Esophagus muscularis mucosa (tissue), 4 donors: Measurements from ENCODE around the gene IDNK. TPM values are rescaled to one million over a fixed set of nuclear protein-coding genes. Genes with fewer than 3 reads are reported as not detected.
A peak's percentile ranks its signal among the peaks of the same experiment; 100 is the strongest.

Experiments
- DNase-seq: peaks from one replicate; pipeline ENCODE4 v3.0.0-alpha.2; 2017; ENCODE audit errors: extremely low spot score
- H3K27ac ChIP-seq, 4 donors: fragments of 200-600 bp; sonication (generic); replicated peaks in 1 of 4; 1 replicate in 3 of 4; 2 replicates in 1 of 4; pipeline ENCODE4 v1.5.1; 2016 to 2019; ENCODE audit warnings: mild to moderate bottlenecking in 1 of 4
- H3K27me3 ChIP-seq, 4 donors: fragments of 200-600 bp; sonication (generic); one replicate each; pipeline versions ENCODE4 v1.5.1 to v1.6.0; 2016 to 2019
- H3K36me3 ChIP-seq, 4 donors: fragments of 200-600 bp; sonication (generic); one replicate each; pipeline ENCODE4 v1.5.1; 2016 to 2019
- H3K4me1 ChIP-seq, 4 donors: fragments of 200-600 bp; sonication (generic); one replicate each; pipeline ENCODE4 v1.5.1; 2016 to 2019
- H3K4me3 ChIP-seq, 4 donors: fragments of 200-600 bp; sonication (generic); 1 replicate in 2 of 4; 2 replicates in 2 of 4; pipeline ENCODE4 v1.5.1; 2016 to 2019; ENCODE audit warnings: mild to moderate bottlenecking in 4 of 4, moderate library complexity in 1 of 4
- H3K9me3 ChIP-seq, 4 donors: fragments of 200-600 bp; sonication (generic); 1 replicate in 3 of 4; 2 replicates in 1 of 4; pipeline ENCODE4 v1.5.1; 2016 to 2019
- CTCF ChIP-seq, 3 experiments: fragments of 200-600 bp in 2 of 3; fragments of 450-650 bp in 1 of 3; sonication (generic) in 2 of 3; IDR thresholded peaks; one replicate each; pipeline ENCODE4 v1.5.1; 2017 to 2019; ENCODE audit warnings: antibody characterized with exemption in 3 of 3, mild to moderate bottlenecking in 2 of 3, moderate library complexity in 1 of 3
- EP300 ChIP-seq: sonication (generic); formaldehyde crosslinking; IDR thresholded peaks from one replicate; pipeline ENCODE4 v1.6.1; 2017; ENCODE audit warnings: antibody characterized with exemption
- POLR2A ChIP-seq: fragments of 450-650 bp; IDR thresholded peaks from one replicate; pipeline ENCODE4 v1.6.1; 2017; ENCODE audit warnings: antibody characterized with exemption, moderate library complexity, mild to moderate bottlenecking, low read depth
- POLR2AphosphoS5 ChIP-seq, 2 donors: sonication (generic); formaldehyde crosslinking; IDR thresholded peaks; one replicate each; pipeline ENCODE4 v1.6.1; 2017; ENCODE audit warnings: antibody characterized with exemption in 2 of 2
- WGBS: methylation state at CpG from one replicate; pipeline ENCODE4 v1.1.5; 2018; 5-methylcytosine and 5-hydroxymethylcytosine counted together
- intact Hi-C: fragments of 100-400 bp; cut with DNase I; formaldehyde crosslinking; loops from one replicate; pipeline ENCODE4 v1.15.1; 2023
- total RNA-seq, 4 donors: library from RNA; depleted of rRNA; stranded (reverse); fragments of >200 nt; gene quantifications; one replicate each; pipeline versions ENCODE4 v1.1.0 to v1.2.1, GENCODE V29; 2016

The IDNK gene
- total RNA-seq, 4 donors from 2014 or later = 4.6 to 9.3 (median 5.9) TPM

- no peak for DNase-seq
- 85% methylated on average over 1 of the region's 1 CpG for WGBS
- H3K4me1 ChIP-seq = peaks cover 0 to 5% (median 4%) of the 10 kb centered on the region in 4 donors
- TF ChIP-seq POLR2A (no peak), CTCF (IDR thresholded peaks at IDR 0.05) (no peak), POLR2AphosphoS5 (IDR thresholded peaks at IDR 0.05) (no peak)
- no peak overlapping the region for H3K4me3 ChIP-seq
- H3K27me3 ChIP-seq = no peaks in the 10 kb centered on the region
- no peaks in the 10 kb centered on the region for H3K36me3 ChIP-seq
- H3K27ac ChIP-seq = no peak overlapping the region
- intact Hi-C loops = no loop called here
- no peaks in the 10 kb centered on the region for H3K9me3 ChIP-seq
Measured at GRCh38 chr9:83617299-83617698, 5.6 kb upstream of the IDNK start.

GRCh38 chr9:83620841-83621636 lies 1.9 kb upstream of the IDNK start:
- Histone ChIP-seq H3K27ac (no peak overlapping the region), H3K27me3 (no peaks in the 10 kb centered on the region), H3K4me1 (peaks cover 6 to 19% (median 15%) of the 10 kb centered on the region in 4 donors), H3K4me3 (no peak overlapping the region), H3K9me3 (no peaks in the 10 kb centered on the region), H3K36me3 (no peaks in the 10 kb centered on the region)
- whole genome bisulfite sequencing = 31% methylated on average over 7 of the region's 7 CpGs
- intact Hi-C loops = loop anchor here (5.0 kb wide), 1 partner anchor 296 kb away; no protein-coding TSS in a partner anchor
- TF ChIP-seq POLR2AphosphoS5 (IDR thresholded peaks at IDR 0.05) (no peak), EP300 (no peak), CTCF (IDR thresholded peaks at IDR 0.05) (peak; percentile 47 to 71 (median 52))
- no peak for DNase-seq

DNA sequence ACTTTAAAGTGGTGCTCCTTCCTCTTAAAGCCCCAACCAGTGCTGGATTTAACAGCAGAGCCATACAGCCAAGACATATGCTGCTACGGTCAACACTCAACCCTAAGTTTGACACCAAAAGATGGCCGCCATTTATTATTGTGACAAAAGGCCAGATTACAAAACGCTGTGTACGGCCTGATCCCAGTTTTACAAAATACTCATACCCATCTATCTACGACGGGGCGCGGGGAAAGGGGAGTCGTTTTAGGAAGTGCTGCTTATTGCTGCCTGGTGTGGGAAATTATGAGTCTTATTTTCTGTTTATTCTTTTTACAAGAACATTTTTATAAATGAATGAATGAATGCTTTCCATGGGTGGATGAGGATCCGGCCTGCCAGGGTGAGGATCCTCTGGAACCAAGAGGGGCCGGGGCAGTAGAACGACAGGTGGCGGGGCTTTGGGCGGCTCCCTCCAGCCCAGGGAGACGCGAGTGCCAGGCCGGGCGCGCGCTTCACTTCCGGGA lies 457 bp upstream of the IDNK start:
- H3K27ac ChIP-seq = peak overlapping the region; percentile 87 to 92 (median 88)
- no peaks in the 10 kb centered on the region for H3K9me3 ChIP-seq
- intact Hi-C loops = loop anchor here (2.0 to 5.0 kb wide), 2 partner anchors 84 to 295 kb away; partner anchors contain the start of gene UBQLN1
- H3K4me1 ChIP-seq = peaks cover 6 to 19% (median 15%) of the 10 kb centered on the region in 4 donors
- H3K4me3 ChIP-seq = peak overlapping the region; percentile 79 to 97 (median 94)
- TF ChIP-seq CTCF (IDR thresholded peaks at IDR 0.05) (no peak), EP300 (no peak), POLR2A (no peak), POLR2AphosphoS5 (IDR thresholded peaks at IDR 0.05) (no peak)
- no peaks in the 10 kb centered on the region for H3K27me3 ChIP-seq
- no peak for DNase-seq
- 11% methylated on average over 21 of the region's 21 CpGs for whole genome bisulfite sequencing
- H3K36me3 ChIP-seq = peaks cover 0 to 13% (median 4%) of the 10 kb centered on the region in 4 donors

DNA sequence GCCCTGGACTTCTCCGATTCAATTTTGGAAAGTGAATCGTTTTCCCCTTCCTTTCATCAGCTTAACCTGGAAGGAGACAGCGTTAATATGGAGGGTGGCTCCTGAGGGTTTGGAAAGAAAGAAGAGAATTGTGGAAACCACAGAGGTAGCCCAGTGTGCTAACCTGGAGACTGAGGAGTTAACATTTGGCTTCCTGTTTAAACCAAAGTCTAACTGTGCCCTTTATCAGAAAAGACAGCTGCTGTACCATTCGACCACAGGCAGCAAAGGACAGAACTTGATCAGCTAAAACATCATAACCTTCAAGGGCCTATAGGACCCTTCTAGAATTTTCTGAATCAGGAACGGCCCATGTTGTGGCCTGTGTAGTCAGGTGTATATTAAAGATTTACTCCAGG lies 735 bp downstream of the IDNK start:
- Histone ChIP-seq H3K27me3 (no peaks in the 10 kb centered on the region), H3K4me1 (peaks cover 6 to 19% (median 15%) of the 10 kb centered on the region in 4 donors), H3K9me3 (no peaks in the 10 kb centered on the region), H3K36me3 (peaks cover 0 to 20% (median 7%) of the 10 kb centered on the region in 4 donors), H3K4me3 (peak overlapping the region; percentile 79 to 97 (median 94)), H3K27ac (peak overlapping the region; percentile 87 to 92 (median 88))
- intact Hi-C loops = loop anchor here (2.0 to 5.0 kb wide), 2 partner anchors 83 to 294 kb away; partner anchors contain the start of gene UBQLN1
- DNase-seq = no peak
- 16% methylated on average over 5 of the region's 5 CpGs for WGBS
- TF ChIP-seq EP300 (no peak), CTCF (IDR thresholded peaks at IDR 0.05) (no peak), POLR2AphosphoS5 (IDR thresholded peaks at IDR 0.05) (no peak), POLR2A (no peak)
